Esophagus muscularis mucosa (tissue), 3 donors: ENCODE data around the gene RYR2.

Source experiments
- CTCF ChIP-seq, 3 experiments: fragments of 200-600 bp in 2 of 3; fragments of 450-650 bp in 1 of 3; sonication (generic) in 2 of 3; IDR thresholded peaks; one replicate each; pipeline ENCODE4 v1.5.1; 2017 to 2019; ENCODE audit warnings: antibody characterized with exemption in 3 of 3, mild to moderate bottlenecking in 2 of 3, moderate library complexity in 1 of 3
- POLR2A ChIP-seq: fragments of 450-650 bp; IDR thresholded peaks from one replicate; pipeline ENCODE4 v1.6.1; 2017; ENCODE audit warnings: antibody characterized with exemption, moderate library complexity, mild to moderate bottlenecking, low read depth

DNA sequence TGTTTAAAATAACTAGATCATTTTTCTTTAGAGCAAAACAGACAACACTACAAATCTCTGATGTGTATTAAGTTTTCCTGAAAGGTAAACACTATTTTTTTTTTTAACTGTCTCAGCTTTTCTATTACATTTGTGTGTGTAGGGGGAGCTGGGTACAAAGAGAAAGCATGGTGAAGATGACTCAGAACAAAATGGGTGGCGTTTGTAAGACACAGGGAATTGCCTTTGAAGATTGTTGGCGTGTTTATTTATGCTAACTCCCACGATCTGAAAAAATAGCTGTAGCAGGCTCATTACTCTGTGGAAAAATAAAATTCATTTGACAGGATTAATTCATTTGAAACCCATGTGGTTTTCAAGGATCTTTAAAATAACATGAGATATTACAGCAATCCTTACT is 285.1 kb downstream of the RYR2 start:
- TF ChIP-seq CTCF (IDR thresholded peaks at IDR 0.05) (no peak), POLR2A (no peak)
